GM19035 (cell line): Measurements from ENCODE around the gene KIF5B.
"Not testable (repeated sequence)": the region's sequence is repeated elsewhere in the genome, so short reads cannot be mapped to it uniquely, and the experiment has no call there.

Experiments
- ATAC-seq: cut with Tn5 transposase; IDR thresholded peaks from one replicate; pipeline ENCODE4 v1.9.1; 2021; ENCODE audit not compliant: unreplicated experiment

KIF5B gene

GRCh38 chr10:32056136-32057035 is at the start of gene KIF5B:
Gene KIF5B, minus strand, starts transcription at chr10:32056425. Its CDS starts 452 bp downstream, at chr10:32055973.
- ATAC-seq, result peak; percentile 87

DNA sequence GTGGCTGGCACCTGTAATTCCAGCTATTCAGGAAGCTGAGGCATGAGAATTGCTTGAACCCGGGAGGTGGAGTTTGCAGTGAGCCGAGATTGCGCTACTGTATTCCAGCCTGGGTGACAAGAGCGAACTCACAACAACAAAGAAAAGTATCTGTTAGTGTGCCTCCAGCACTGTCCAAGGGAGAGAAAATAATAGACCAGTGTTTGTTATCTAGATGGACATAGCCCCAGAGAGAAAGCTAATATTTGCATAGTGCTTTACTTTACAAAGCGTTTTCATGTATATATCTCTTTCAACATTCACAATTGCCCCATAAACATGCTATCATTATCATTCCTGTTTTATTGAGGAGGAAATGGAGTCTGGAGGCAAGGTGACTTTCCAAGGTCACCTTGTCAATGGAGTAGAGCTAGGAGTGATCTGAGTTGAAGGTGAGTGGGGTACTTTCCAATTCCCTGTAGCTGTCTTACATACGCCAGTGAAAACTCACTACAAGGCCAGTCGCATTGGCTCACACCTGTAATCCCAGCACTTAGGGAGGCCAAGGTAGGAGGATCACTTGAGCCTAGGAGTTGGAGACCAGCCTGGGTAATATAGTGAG is 49.7 kb upstream of the KIF5B start:
- no peak for ATAC-seq

DNA sequence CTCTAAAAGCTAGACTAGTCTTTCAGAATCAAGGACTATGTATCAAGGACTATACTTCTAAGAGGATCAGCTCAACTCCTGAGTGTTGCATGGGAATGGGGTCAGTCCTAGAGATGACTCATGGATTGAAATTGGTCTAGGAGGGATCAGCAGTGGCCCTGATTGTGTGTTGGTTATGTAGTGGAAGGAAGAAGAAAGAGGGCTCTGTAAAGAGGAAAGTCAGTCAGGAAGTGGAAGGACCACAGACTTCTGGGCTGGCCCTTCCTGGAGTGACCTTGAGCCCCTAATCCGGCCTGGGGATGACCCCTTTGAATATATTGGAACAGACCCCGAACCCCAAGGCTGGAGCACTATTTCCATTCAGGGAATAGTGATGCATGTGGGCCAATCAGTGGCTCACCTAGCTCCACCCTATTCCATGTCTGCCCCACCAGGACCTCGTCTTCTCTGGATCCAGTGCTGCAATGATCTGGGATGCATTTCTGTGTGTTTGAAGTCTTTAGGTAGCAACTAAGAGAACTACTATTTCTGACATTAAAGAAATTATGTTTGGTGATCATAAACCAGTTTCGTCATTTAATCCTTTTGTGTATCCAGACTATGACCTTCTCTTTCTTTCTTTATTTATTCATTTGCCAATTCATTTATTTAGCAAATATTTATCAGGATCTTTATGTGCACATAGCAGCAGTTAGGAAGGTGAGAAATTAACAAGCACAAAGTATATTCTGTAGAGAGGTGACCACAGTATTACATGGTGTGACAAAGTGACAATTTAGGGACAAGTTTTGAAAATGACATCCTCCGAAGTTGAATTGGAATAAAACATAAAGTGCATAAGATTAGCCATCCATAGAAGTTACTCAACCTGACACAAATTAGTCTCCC is 48.6 kb upstream of the KIF5B start:
- no peak for ATAC-seq

DNA sequence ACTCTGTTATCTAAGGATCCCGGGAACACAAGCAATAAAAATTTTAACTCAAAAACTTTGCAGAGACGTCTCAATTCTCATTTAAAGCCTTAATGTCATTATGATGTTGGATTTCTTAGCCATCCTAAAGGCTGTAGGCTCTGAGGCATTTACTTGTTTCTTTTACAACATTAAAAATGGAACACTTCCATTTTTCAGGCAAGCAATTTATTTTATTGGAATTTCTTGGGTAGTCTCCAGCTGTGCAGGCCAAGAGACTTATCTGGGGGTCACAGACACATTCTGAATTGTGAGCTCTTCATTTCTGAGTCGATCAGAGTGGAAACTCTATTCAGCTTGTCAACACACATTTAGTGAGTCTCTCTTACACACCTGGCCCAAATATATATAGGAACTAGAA is 48.0 kb upstream of the KIF5B start:
- ATAC-seq, result no peak

DNA sequence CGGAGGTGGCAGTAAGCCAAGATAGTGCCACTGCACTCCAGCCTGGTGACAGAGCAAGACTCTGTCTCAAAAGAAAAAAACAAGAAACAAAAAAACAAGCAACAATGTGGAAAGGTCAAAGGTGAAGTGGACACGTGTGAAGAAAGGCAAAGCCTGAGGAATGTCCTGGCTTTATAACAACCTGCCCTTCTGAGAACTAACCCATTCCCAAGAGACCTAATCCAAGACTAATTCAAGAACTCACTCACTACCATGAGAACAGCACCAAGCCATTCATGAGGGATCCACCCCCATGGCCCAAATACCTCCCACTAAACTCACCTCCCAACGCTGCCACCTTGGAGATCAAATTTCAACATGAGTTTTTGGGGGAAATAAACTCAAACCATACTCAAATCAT is 47.5 kb upstream of the KIF5B start:
- no peak for ATAC-seq

DNA sequence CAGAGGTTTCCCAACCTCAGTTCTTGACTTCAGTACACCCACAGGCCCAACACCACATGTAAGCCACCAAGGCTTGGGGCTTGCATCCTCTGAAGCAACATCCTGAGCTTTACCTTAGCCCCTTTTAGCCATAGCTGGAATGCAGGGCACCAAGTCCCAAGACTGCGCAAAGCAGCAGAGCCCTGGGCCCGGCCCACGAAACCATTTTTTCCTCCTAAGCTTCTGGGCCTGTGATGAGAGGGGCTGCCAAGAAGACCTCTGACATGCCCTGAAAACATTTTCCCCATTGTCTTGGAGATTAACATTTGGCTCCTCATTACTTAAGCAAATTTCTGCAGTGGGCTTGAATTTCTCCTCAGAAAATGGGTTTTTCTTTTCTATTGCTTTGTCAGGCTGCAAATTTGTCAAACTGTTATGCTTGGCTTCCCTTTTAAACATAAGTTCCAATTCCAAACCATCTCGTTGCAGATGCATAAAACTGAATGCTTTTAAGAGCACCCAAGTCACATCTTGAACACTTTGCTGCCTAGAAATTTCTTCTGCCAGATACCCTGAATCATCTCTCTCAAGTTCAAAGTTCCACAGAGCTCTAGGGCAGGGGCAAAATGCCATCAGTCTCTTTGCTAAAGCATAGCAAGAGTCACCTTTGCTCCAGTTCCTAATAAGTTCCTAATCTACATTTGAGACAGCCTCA is 42.5 kb upstream of the KIF5B start:
- not testable (repeated sequence) for ATAC-seq

DNA sequence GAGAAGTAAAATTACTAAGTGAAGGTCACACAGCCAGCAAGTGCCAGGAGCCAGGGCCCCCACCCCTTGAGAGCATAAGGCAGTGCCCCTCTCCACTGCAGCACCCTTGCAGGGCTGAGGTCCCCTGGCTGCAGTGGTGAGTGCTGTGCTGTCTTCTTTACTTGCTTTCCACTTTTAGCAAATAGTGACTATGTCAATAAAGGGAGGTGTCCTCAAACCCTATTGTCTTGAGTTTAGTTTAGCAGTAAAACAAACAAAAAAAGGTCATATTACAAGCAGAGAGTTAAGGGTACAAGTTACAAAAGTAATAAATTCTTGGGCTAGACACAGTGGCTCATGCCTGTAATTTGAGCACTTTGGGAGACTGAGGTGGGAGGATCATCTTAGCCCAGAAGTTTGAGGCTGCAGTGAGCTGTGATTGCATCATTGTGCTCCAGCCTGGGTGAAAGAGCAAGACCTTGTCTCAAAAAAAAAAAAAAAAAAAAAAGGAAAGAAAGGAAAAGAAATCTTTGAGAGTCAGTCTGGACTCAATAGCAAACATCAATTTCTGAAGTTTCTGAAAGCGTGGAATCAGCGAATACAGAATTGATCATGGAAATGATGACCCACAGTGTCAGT is 39.0 kb upstream of the KIF5B start:
- ATAC-seq, result no peak

- ATAC-seq, result no peak
Observed at GRCh38 chr10:32093650-32094049, 37.4 kb upstream of the KIF5B start.

DNA sequence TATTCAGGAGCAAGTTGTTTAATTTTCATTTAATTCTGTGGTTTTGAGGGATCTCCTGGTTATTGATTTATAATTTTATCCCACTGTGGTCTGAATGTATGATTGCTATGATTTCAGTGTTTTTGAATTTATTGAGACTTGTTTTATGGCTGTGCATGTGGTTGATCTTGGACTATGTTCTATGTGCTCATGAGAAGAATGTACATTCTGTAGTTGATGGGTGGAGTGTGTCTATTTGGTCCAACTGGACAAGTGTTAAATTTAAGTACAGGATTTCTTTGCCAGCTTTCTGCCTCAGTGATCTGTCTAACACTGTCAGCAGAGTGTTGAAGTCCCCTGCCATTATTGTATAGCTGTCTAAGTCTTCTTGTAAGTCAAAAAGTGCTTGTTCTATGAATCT is 34.8 kb upstream of the KIF5B start:
- ATAC-seq, result no peak

DNA sequence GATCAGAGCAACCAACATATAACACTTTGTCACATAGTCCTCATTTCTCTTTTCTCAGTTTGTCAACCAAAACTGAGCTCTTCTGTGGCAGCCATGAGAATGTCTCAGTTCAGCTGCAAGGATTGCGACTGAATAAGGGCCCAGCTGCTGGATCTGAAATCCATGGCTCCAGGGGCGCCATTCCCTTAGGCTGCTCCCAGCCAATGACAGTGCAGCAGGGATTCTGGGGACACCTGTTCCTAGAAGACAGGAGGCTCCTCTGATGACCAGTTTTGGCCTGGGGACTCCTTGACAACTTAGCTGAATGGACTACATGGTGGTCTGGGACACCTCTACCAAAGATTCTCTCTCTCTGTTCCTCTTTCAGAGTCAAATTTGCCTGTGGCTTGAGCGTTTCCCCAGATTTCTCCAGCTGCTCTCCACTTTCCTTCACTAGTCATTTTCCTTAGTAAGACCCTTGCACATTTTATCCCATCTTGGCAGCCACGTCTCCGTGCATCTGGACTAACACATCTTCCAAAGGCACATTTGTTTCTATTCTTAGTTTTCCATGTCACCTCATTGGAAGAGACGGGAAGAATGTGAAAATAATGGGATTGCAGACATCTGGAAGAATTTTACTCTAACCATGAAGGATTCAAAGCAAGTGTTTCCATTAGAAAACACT is 28.1 kb upstream of the KIF5B start:
- ATAC-seq, result no peak

DNA sequence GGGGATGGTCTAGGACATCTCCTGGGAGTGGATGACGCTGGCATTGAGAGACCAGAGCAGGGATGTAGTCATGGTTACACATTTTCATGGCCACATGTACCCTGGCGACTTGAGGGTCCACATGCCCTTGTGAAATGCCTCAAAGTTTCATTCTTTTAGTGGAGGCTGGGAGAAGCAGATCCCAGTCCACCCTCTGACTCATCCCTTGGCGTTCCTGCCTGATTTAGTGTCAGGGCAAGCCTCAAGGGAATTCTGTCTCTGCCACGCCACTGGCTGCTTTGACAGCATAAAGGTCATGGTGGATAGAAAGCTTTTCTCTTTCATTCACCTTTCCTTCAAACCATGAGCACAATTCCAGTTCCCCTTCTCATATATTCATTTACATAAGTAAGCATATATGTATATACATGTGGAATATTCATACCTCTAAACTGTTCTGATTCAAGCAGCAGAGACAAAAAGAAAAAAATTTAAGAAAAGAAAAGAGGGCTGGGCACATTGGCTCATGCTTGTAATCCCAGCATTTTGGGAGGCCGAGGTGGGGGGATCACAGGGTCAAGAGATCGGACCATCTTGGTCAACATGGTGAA is 21.8 kb upstream of the KIF5B start:
- no peak for ATAC-seq

GRCh38 chr10:32073659-32074058 is 17.4 kb upstream of the KIF5B start:
- ATAC-seq, result no peak

DNA sequence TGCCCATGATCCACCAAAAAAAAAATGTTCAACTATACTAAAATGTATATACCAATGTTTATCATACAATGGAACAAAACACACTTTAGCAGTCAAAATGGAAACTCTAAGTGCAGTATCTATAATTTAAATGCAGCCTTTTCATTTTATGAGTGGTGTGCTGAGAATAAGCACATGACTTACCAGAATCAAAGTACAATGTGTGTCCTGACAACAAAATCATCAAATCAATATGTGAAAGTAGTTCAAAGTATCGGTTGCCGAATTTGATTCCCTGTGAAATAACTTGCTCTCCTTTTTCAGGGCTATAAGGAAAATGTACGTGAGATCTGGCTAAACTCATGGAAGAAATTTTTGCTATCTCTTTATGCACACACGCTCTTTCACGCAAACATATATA is 16.9 kb upstream of the KIF5B start:
- ATAC-seq, result no peak

GRCh38 chr10:32072025-32072800 is 16.0 kb upstream of the KIF5B start:
- no peak for ATAC-seq

- no peak for ATAC-seq
Observed at GRCh38 chr10:32070645-32071044, 14.4 kb upstream of the KIF5B start.

DNA sequence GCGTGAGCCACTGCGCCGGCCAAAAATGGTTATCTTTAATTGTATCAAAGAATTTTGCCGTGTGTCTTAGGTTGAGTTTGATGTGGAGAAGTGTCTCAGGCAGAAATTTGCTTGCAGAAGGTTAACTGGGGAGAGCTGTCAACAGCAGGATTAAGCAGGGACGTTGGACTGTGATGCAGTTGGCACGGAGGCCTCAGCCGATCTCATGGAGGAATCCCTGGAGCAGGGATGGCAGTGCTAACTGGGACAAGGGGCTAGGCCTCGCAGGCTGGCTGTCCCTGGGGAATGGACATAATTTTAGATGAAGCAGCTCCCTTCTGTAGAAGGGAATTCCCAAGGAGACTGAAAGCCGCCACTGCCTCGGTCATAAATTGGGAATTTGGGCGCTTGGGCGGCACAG is 12.3 kb upstream of the KIF5B start:
- no peak for ATAC-seq

DNA sequence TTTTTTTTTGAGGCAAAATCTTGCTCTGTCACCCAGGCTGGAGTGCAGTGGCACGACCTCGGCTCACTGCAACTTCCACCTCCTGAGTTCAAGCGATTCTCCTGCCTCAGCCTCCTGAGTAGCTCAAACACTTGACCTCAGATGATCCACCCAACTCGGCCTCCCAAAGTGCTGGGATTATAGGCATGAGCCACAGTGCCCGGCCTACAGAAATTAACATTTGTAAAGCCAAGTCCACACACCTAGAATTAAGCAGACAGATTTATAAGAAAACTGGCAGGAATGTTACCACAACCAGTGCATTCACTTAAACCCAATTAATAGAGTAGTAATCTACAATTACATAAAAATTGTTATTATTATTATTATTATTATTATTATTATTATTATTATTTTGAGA is 11.7 kb upstream of the KIF5B start:
- ATAC-seq, result not testable (repeated sequence)

DNA sequence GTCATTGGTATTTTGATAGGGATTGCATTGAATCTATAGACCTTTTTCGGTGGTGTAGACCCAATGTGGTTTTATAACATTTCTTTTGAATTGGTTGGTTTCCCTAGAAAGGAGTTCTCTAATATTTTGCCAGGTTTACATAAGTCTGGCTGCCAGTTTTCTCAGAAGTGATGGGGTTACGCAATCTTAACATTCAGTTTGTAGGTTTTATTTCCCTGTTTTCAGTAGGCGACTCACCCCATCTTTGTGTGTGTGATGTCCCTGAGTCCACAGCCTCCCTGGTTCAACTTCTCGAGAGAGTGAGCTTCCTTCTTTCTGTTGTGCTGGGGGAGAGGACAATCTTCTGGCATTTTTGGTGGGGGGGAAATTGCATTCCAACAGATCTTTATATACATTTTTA is 9.6 kb upstream of the KIF5B start:
- ATAC-seq, result no peak

DNA sequence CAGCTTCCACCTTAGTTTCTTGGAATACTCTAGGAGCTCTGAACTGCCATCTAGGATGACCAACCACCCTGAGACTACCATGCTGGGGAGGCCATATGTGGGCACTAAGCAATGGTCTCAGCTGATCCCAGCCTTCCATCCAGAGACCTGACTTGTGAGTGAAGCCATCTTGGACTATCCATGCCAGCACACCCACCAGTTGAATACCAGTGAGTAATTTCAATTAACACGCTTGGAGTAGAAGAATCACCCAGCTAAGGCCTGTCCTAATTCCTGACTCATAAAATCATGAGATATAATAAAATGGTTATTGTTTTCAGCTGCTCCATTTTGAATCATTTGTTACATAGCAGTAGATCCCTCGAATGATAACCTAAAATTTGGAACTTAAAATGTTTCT is 5.2 kb upstream of the KIF5B start:
- ATAC-seq, result no peak
